Loucy (cell line): ENCODE results near the gene ZNF362.

Experiments
- H2AFZ ChIP-seq: fragments of 200-600 bp; sonication (generic); 2 replicates; pipeline ENCODE4 v1.6.0; 2016; ENCODE audit warnings: antibody characterized with exemption, mild to moderate bottlenecking, low read length, moderate library complexity
- H3F3A ChIP-seq: fragments of 200-600 bp; 2 replicates; pipeline ENCODE4 v1.6.0; 2016; ENCODE audit warnings: antibody characterized with exemption, low read depth, mild to moderate bottlenecking
- H3K27me3 ChIP-seq: fragments of 200-600 bp; sonication (generic); 2 replicates; pipeline ENCODE4 v1.6.1; 2014; ENCODE audit warnings: low read length, mild to moderate bottlenecking; ENCODE audit not compliant: insufficient read depth, poor library complexity, severe bottlenecking
- H3K36me3 ChIP-seq: fragments of 200-600 bp; sonication (generic); 2 replicates; pipeline ENCODE4 v1.6.1; 2016; ENCODE audit warnings: low read length; ENCODE audit not compliant: insufficient read depth
- H3K4me1 ChIP-seq: fragments of 200-600 bp; sonication (generic); 2 replicates; pipeline ENCODE4 v1.5.1; 2014; ENCODE audit warnings: low read length, mild to moderate bottlenecking; ENCODE audit not compliant: insufficient read depth, poor library complexity, severe bottlenecking
- H3K4me2 ChIP-seq: fragments of 200-600 bp; sonication (generic); 2 replicates; pipeline ENCODE4 v1.6.0; 2014; ENCODE audit warnings: antibody characterized with exemption, low read length, low read depth, mild to moderate bottlenecking; ENCODE audit not compliant: poor library complexity, severe bottlenecking
- H3K4me3 ChIP-seq: fragments of 200-600 bp; sonication (generic); 2 replicates; pipeline ENCODE4 v1.5.1; 2014; ENCODE audit warnings: low read length, mild to moderate bottlenecking, mixed read lengths; ENCODE audit not compliant: poor library complexity, severe bottlenecking
- H3K79me2 ChIP-seq: fragments of 200-600 bp; sonication (generic); 2 replicates; pipeline ENCODE4 v1.6.1; 2014; ENCODE audit warnings: low read length; ENCODE audit not compliant: insufficient read depth
- H3K9ac ChIP-seq: fragments of 200-600 bp; sonication (generic); 2 replicates; pipeline ENCODE4 v1.6.0; 2014; ENCODE audit warnings: mild to moderate bottlenecking, low read depth, low read length, moderate library complexity; ENCODE audit not compliant: poor library complexity, severe bottlenecking
- H3K9me2 ChIP-seq: fragments of 200-600 bp; sonication (generic); replicated peaks from 2 replicates; pipeline ENCODE4 v1.6.1; 2016; ENCODE audit warnings: low read depth, low read length, mixed read lengths
- H3K9me3 ChIP-seq: fragments of 200-600 bp; sonication (generic); 2 replicates; pipeline ENCODE4 v1.6.1; 2014; ENCODE audit warnings: mild to moderate bottlenecking, antibody characterized with exemption, low read length, low read depth; ENCODE audit not compliant: insufficient read depth
- H4K20me1 ChIP-seq: fragments of 200-600 bp; sonication (generic); 2 replicates; pipeline ENCODE4 v1.6.0; 2014; ENCODE audit warnings: antibody characterized with exemption, low read length, mild to moderate bottlenecking; ENCODE audit not compliant: insufficient read depth, poor library complexity, severe bottlenecking
- CTCF ChIP-seq: fragments of 200-600 bp; sonication (generic); conservative IDR thresholded peaks from 2 replicates; pipeline ENCODE4 v1.5.1; 2014; ENCODE audit warnings: mild to moderate bottlenecking, antibody characterized with exemption, low read length
- EZH2phosphoT487 ChIP-seq: fragments of 200-600 bp; IDR thresholded peaks from 2 replicates; pipeline ENCODE4 v1.6.1; 2018; ENCODE audit warnings: antibody characterized with exemption, mild to moderate bottlenecking, moderate library complexity, borderline replicate concordance

Gene ZNF362

DNA sequence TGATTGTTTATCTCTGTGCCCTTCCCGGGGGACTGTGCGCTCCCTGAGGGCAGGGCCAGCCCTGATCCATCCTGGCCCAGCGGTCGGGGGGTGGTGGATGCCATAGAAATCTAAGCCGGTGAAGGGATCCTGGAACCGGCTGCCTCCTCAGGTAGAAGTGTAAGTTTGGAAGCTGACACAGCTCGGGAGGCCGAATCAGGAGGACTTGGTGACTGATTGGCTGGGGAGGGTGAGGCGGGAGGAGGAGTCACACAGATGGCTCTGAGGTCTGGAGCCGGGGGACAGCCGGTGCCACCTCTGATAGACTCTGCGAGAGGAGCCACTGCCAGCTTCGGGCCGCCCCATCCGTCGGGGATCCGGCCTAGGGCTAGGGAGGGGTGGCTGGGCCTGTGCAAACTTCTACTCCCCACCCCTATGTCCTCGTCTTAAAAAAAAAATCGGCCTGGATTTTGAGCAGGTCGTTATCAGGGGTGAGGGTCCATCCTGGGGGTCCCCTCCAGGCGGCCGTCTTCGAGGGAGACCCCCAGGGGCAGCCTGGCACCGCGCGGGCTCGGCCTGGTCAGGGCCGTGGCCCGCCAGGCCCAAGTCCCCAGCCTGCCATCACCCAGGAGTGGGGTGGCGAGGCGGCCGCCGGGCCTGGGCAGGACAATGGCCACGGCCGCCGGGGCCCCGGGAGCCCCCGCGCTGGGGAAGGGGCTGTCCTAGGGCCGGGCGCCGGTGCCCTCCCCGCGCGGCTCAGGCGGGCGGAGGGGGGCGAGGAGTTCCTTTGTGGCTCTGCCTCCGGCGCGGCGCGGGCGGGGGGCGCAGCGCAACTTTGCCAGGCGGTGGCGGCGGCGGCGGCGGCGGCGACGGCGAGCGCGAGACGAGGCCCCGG lies 708 bp upstream of the ZNF362 start:
- Histone ChIP-seq H3K4me2 (peak overlapping the region; percentile 80), H3K9ac (peak overlapping the region; percentile 84), H3K9me2 (no peaks in the 10 kb centered on the region), H2AFZ (peak overlapping the region; percentile 81), H3K4me3 (peak overlapping the region; percentile 81), H3F3A (no peaks in the 10 kb centered on the region), H3K36me3 (no peaks in the 10 kb centered on the region), H3K4me1 (peaks cover 39% of the 10 kb centered on the region), H3K79me2 (peaks cover 40% of the 10 kb centered on the region), H3K27me3 (no peaks in the 10 kb centered on the region), H4K20me1 (peaks cover 27% of the 10 kb centered on the region), H3K9me3 (no peaks in the 10 kb centered on the region)
- TF ChIP-seq EZH2phosphoT487 (no peak), CTCF (no peak)

GRCh38 chr1:33256221-33256470 lies 146 bp upstream of the ZNF362 start:
- H3K4me2 ChIP-seq = no peak overlapping the region
- H3K79me2 ChIP-seq = peaks cover 45% of the 10 kb centered on the region
- no peaks in the 10 kb centered on the region for H3K27me3 ChIP-seq
- H3K36me3 ChIP-seq = no peaks in the 10 kb centered on the region
- peaks cover 32% of the 10 kb centered on the region for H4K20me1 ChIP-seq
- no peaks in the 10 kb centered on the region for H3F3A ChIP-seq
- no peaks in the 10 kb centered on the region for H3K9me3 ChIP-seq
- H3K4me1 ChIP-seq = peaks cover 44% of the 10 kb centered on the region
- H3K9ac ChIP-seq = no peak overlapping the region
- H3K9me2 ChIP-seq = no peaks in the 10 kb centered on the region
- TF ChIP-seq CTCF = no peak
- TF ChIP-seq EZH2phosphoT487 = no peak
- no peak overlapping the region for H2AFZ ChIP-seq
- no peak overlapping the region for H3K4me3 ChIP-seq

GRCh38 chr1:33257207-33257771 lies 997 bp downstream of the ZNF362 start:
- Histone ChIP-seq H3K4me1 (peaks cover 48% of the 10 kb centered on the region), H3K36me3 (no peaks in the 10 kb centered on the region), H3K4me2 (peak overlapping the region; percentile 96), H3K4me3 (peak overlapping the region; percentile 99), H3F3A (no peaks in the 10 kb centered on the region), H3K27me3 (no peaks in the 10 kb centered on the region), H3K9me2 (no peaks in the 10 kb centered on the region), H3K9ac (peak overlapping the region; percentile 100), H4K20me1 (peaks cover 40% of the 10 kb centered on the region), H2AFZ (peak overlapping the region; percentile 74), H3K79me2 (peaks cover 53% of the 10 kb centered on the region), H3K9me3 (no peaks in the 10 kb centered on the region)
- TF ChIP-seq EZH2phosphoT487 = no peak
- no peak for TF ChIP-seq CTCF
